G401.6 (cell line): Measurements from ENCODE around the gene TPCN1.

Experiments
- FAIRE-seq: peaks from 2 replicates; lab custom pipeline; 2012; peaks lifted over from hg19 to GRCh38; lab: Jason Lieb, UNC

The TPCN1 gene

DNA sequence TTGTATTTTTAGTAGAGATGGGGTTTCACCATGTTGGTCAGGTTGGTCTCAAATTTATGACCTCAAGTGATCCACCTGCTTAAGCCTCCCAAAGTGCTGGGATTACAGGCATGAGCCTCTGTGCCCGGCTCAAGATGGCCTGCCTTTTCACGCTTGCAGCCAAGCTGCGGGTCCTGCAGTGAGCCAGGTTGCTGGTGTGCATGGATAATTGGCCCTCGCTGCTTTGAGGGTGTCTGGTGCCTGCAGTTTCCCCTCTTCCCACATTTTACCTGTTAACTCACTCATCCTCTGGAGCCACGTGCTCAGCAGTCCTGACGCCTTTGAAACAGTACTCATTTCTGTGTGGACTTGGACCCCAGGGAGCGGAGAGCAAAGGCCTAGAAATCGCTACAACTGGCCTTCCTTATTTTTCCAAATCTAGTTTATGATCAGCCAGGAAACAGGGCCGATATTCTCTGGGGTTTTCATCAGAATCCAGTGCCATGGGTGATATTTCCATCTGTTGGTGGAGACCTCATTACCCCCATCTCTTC is 42.2 kb downstream of the TPCN1 start:
- FAIRE-seq = no peak

DNA sequence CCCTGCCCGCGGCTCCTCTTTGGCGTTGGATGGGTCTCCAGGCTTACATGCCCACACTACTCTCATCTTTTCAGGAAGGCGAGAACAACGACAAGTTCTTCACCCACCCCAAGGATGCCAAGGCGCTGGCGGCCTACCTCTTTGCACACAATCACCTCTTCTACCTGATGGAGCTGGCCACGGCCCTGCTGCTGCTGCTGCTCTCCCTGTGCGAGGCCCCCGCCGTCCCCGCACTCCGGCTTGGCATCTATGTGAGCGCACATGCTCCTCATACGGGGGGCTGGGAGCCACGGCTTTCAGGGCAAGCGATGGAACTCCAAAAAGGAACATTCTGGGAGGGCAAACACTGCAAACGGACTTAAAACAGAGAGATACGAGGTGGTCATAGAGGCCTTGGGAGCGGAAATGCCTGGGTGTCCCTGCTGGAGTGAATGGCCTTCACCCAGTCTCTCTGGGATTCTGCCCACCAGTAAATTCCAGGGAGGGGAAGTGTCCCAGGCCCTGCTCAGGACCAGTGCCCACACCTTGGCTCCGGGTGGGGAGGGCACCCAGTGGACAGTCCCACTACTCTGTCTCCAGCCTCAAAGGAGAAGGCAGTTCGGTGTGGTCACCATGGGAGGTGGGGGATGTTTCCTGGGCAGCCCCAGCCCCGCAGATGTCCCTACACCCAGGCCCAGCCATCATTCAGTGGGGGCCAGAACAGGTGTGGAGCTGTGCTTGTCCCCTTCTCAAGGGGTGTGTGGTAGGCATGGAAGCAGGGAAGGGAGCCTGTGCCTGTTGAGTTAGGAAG is 45.0 kb downstream of the TPCN1 start:
- FAIRE-seq = no peak

DNA sequence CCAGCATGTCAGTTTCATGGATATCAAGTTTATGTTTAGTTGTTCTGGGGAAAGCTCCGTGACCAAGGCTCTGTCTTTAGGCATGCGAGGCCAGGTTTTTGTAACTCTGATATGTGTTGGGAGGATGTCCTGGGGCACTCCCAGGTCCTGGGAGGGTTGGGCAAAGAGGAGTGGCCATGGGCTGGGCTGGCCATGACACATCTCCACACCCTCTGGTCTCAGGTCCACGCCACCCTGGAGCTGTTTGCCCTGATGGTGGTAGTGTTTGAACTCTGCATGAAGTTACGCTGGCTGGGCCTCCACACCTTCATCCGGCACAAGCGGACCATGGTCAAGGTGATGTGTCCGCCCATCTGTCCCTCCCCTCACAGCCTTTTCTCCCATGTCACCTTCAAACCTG is 46.4 kb downstream of the TPCN1 start:
- FAIRE-seq = no peak

DNA sequence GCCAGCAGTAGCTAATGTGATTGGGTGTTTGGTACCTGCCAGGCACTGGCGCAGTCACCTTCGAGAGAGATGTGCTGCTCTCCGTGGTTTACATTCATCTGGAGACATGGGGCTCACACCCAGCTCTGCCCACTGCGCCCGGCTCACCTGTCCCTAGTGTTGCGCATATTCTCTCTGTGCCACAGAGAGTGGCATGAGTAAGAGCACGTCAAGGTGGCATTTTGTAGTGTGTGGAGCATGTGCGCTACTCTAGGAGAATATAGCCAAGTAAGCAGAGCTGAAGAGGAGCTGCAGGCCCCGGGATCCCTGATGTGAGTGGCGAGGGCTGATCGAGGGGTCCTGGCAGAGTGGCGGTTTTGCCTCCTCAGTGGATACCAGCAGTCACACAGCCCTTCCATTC is 46.9 kb downstream of the TPCN1 start:
- FAIRE-seq = no peak

DNA sequence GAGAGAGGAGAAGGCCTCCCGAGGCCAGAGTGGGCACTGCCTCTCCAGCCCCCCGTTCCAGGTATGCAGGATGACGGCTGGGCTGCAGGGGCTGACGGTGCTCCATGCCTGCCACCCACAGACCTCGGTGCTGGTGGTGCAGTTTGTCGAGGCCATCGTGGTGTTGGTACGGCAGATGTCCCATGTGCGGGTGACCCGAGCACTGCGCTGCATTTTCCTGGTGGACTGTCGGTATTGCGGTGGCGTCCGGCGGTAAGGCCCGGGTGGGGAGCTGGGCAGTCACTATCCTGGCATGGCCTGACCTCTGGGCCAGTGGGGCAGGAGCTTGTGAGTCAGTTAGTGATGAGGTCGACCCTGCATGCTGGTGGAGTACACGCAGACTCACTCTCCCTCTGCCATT is 47.4 kb downstream of the TPCN1 start:
- no peak for FAIRE-seq

DNA sequence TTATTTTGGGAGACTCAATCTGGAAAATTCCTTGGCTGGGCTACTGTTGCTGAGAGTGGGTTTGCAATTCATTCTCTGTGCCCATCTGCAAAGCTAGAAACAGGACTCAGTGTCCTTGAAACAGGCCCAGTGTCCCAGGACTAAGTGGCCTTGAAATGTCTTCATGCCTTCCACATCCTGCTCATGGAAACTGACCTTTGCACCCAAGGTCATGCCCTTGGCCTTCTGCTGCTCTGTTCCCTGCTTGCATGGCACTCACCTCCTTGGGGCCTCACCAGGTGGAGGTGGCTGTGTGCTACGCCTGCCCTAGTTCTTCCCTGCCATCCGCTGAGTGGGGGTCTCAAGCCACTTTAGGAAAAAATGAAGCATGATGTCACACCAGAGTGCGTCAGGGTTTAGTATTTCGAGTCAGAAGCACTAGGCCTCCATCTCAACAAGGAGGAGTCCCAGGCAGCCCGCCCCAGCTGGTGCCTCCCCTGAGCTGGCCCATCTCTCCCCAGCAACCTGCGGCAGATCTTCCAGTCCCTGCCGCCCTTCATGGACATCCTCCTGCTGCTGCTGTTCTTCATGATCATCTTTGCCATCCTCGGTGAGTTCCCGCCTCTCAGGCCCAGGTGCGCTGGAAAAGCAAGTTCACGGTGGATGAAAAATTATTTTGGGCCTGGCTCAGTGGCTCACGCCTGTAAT is 48.1 kb downstream of the TPCN1 start:
- no peak for FAIRE-seq

DNA sequence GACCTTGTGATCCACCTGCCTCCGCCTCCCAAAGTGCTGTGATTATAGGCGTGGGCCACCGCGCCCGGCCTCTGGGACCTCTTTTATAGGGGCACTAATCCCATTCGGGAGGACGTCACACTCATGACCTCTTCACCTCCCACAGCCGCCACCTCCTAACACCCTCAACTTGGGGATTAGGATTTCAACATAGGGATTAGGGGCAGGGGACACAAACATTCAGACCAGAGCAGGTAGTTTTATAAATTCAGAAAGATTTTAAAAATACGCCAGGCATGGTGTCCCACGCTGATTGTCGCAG is 49.4 kb downstream of the TPCN1 start:
- FAIRE-seq = no peak

DNA sequence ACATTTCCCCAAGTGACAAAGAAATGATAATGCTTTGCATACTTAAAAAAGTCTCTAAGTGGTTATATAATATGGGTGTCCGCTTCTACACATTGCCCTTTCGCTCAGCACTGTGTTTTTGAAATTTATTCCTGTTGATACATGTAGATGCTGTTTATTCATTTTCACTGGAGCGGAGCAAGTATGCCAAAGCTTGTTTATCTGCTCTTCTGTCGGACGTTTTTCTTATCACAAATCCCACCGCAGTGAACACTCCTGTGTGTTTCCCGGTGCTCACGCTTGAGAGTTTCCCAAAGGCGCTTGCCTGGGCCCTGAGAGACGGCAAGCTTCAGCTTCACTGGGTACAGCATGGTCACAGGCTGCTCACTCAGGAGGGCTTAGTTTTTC is 50.2 kb downstream of the TPCN1 start:
- no peak for FAIRE-seq

DNA sequence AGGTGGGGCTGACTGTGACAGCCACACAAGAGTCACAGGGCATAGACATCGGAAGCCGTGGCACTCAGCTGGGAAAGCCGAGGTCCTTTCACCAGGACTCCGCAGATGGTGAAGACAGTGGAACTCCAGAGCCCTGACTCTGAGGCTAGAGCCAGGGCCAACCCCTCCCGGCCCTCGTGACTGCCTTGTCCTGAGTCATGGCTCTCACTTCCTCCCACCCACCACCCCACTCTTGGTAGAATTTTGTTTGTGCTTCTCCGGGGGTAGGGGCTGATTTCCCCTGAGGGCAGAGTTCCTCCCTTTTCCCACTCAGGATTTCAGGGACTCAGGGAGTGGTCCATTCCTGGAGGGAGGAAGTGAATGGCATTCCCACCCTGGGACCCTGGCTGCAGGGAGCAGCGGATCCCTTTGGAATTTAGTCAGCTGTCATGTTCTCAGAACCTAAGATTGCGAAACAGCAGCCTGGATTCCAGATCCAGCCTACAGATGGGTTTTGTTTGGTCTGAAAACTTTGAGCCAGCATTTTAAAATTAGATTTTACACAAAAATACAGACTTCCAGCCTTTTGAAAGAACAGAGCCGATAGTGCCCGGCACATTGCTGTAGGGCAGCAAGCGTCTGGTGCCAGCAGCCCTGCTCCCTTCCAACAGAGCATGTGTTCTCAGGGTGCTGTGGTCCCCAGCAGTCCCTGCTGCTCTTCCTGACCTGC is 50.7 kb downstream of the TPCN1 start:
- FAIRE-seq = no peak

DNA sequence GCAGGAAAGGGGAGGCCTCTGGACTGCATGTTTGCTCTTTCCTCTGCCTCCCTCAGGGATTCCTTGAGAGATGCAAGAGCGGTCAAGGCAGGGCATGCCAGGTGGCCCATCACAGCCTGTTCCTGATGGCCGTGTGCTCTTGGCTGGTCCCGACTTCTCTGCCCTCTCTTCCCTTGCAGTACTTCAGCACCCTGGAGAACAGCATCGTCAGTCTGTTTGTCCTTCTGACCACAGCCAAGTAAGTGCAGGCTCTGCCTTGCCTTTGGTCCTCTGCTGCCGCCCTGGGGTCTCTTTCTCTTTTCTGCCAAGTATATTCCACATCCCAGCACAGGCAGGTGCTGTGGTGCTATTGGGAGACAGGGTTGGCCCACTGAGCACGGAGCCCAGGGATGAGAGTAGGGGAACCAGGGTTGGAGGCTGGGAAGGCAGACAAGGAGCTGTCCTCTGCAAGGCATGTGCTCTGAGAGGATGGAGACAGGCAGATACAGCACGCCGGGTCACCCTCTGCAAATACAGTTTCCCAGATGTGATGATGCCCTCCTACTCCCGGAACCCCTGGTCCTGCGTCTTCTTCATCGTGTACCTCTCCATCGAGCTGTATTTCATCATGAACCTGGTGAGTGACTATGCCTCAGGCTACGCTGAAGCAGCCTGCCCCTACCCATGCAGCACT is 51.9 kb downstream of the TPCN1 start:
- no peak for FAIRE-seq

DNA sequence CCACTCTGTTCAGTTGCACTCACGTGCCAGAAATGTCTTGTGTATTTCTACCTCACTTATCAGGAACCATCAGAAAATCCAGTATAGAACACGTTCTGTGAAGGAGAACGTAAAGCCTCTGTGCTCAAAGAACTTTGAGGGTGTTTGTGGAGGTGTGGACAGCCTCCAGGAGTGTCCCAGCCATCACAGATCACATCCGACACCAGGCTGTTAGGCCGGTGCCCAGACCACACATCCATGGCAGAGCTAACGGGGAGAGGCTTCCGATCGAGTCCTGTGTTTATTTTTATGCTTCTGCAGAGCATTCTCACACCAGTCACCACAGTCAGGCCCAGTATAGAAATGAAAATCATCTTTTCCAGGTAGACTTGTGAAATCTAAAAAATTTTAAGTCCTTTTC is 53.6 kb downstream of the TPCN1 start:
- no peak for FAIRE-seq

DNA sequence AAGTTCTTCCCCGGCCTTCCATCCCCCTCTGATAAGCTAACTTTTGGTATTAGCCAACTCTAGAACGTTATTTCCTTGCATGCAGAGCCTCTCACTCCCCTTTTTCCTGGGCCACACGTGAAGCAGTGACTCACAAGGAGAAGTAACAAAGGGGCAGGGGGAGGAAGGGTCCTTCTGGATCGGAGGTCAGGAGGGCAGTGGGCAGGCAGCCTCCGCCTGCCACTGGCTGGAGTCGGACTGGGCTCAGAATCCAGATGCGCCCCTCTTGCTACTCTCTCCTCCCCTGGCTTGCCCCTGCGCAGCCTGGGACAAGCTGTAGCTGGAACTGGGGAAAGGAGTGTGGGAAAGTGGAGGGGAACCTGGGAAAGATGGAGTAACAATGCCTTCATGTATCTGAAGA is 55.0 kb downstream of the TPCN1 start:
- no peak for FAIRE-seq

DNA sequence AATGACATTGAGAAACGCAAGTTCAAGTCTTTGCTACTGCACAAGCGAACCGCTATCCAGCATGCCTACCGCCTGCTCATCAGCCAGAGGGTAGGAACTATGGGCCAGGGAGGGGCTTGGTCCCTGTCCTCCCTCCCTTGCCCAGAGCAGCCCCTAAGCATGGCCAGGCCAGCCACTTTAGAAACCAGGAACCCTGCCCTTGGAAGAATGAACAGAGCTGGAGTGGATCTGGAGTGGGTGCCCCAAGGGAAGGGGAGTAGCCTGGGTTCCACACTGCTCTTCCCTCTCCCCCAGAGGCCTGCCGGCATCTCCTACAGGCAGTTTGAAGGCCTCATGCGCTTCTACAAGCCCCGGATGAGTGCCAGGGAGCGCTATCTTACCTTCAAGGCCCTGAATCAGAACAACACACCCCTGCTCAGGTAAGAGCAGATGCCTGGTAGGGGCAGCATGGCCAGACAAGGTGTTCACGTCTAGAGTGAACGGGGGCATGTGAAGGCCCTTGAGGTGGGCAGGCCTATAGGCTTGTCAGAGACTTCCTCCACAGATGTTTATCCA is 55.8 kb downstream of the TPCN1 start:
- no peak for FAIRE-seq

DNA sequence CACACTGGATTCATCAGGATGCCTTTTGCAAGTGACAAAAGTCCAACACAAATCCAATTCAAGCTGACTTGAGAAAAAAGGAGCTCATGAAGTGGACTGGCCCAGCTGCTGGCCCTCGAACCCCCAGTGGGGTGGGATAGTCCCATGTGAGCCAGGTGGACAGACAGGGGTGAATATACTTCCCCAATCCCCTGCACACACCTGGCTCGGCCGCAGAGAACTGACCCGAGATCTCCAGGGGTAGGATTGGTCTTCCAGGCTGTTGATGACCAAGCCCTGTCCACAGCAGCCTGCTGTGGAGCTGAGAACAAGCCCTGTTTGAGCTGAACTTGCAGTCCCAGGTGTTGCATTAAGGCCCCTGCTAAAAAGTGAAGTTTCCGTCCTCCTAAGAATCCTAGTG is 56.2 kb downstream of the TPCN1 start:
- FAIRE-seq = no peak

DNA sequence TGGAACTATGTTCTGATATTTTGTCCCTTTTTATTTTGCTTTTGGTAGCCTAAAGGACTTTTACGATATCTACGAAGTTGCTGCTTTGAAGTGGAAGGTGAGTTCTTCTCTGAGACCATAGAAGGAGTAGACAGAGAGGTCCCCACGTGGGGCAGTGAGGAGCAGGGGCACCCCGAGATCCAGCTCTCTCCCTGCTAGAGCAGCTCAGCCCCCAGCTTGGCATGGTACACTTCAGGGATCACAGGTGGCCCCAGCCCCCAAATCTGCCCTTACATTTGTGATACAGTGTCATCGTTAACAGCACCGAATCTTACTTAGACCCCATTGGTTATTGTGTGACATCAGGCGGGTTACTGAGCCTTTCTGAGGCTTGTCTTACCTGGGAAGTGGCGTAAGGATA is 56.9 kb downstream of the TPCN1 start:
- no peak for FAIRE-seq

DNA sequence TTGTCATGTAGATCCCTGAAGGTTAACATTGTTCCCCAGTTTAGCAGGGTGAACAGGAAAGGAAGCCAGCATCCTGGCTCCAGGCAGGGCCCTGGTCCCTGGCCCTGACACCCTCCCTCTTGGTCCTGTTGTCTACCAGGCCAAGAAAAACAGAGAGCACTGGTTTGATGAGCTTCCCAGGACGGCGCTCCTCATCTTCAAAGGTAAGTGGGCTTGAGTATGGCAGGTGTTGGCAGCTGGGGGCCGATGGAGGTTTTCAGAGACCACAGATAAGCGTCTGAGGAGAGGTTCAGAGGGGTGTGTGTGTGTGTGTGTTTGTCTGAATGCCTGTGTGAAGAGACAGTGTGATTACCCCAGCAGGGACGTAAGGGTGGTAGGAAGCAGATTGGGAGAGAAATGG is 57.4 kb downstream of the TPCN1 start:
- FAIRE-seq = no peak

DNA sequence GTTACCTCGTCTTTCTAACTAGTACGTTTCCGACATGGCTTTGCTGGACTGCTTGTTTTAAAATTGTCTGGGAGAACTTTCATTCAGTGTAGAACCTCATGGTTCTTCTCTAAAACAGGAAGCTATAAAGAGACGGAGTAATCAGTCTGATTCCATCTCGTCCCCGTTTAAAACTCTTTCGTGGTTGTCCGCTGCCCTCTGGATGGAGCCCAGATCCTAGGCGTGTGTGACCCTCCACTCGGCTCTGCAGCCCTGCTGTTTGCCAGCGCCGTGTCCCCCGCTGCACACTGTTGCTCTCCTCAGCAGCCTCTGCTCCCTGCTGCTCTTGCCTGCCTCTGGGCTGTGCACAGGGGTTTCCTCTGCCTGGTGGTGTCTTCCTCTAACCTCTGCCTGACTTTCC is 63.5 kb downstream of the TPCN1 start:
- FAIRE-seq = no peak

DNA sequence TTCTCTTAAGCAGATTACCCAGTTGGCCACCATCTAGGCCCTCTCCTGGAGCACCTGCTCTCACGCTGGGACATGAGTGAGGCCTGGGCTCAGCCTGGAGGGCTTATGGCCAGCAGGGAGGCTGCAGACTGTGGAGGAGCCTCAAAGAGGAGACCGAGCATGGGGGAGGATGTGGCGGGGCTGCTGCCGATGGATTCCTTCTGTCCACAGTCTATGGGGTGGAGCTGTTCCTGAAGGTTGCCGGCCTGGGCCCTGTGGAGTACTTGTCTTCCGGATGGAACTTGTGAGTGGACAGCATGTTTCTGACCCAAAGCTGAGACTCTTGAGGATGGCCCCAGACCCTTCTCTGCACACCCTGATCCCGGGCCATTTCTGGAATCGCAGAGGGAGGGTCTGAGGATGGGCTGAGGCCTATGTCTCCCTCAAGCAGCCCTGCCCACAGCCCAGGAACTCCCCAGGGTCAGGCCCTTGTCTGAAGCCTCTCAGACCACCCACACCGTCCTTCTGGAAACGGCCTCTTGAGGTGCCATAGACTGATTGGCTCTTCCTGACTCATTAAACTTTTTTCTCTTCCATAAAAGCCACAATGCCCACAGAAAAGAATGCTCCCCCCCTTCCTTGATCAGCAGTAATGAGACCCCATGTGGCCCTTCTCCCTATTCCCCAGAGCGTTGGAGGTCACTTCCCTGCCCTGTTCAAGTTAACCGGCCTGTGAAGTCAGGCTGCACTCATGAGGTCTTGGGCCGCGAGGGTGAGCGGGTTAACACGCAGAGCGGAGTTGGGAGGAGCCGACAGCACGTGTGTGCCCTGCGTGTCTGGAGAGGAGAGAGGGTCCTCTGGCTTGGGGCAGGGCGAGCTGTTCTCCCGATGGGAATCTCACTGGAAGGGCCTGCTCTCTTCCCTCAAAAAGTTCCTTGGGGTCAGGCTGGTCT is 64.7 kb downstream of the TPCN1 start:
- FAIRE-seq = no peak

DNA sequence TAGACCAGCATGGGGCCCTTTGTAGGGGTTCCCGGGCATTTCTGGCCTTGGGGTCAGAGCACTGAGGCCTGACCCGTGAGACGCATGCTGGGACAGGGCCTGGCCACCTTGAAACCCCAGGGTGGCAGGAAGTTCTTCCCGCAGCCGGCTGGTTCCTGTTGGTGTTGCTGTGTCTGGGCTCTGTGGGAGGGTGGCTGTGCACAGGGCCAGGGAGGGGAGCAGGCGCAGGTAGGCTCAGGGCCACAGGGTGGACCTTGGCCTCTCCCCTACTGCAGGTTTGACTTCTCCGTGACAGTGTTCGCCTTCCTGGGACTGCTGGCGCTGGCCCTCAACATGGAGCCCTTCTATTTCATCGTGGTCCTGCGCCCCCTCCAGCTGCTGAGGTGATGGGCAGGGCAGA is 65.4 kb downstream of the TPCN1 start:
- no peak for FAIRE-seq

DNA sequence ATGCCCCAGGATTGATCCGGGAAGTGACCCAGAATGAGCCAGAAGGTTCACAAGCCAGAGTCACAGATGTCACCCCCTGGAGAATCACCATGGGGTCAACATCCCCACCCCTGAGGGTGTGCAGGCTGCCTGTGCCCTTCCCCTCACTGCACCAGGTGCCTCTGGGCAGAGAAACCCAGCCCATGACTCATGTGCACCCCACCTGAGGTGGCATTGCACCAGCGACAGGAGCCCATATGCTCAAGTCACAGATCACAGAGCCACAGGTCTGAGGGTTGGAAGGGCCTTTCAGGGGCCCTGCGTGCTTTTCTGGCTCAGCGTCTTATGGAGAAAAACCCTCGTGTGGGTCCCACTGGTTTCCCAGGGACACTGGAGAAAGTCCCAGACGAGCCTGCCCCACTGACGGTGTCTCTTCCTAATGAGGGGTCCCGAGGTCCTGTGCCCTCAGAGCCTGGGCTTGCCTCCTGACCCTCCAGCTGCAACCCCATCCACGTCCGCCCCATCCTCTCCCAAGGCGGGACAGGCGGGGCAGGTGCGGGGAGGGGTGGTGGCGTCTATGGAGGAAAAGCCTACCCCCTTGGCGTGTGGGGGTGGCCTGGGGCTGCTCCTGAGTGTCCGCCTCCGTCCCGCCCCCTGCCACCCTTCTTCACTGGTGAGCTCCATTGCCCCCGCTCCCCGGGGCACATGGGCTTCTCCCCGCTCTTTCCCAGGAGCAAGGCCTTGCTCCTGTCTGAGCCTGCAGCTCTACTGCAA is 66.1 kb downstream of the TPCN1 start:
- no peak for FAIRE-seq

DNA sequence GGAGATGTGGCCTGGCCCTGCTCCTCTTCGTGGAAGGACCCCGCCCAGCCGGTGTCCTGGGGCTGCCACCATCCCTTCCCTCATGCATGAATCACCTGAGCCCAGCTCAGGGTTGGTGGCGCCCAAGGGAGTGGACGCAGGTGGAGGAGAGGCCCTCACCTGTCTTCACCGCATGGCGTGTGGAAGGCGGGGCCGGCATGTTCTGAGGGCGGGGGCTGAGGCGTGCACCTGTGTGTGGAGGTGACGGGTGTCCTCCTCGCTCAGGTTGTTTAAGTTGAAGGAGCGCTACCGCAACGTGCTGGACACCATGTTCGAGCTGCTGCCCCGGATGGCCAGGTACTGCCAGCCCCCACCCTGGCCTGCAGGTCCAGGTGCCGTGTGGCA is 66.6 kb downstream of the TPCN1 start:
- no peak for FAIRE-seq
